ENCODE measurements around the gene BTBD1.

- TF ChIP-seq CTCF (IDR thresholded peaks at IDR 0.05) = no peak
- TF ChIP-seq MYC (IDR thresholded peaks at IDR 0.05; ENCODE audit: borderline replicate concordance, low read length) = no peak
- no peak for TF ChIP-seq SREBF2 (IDR thresholded peaks at IDR 0.05)
- no peak for TF ChIP-seq KDM5A (IDR thresholded peaks at IDR 0.05)
- TF ChIP-seq, protein P1, sequence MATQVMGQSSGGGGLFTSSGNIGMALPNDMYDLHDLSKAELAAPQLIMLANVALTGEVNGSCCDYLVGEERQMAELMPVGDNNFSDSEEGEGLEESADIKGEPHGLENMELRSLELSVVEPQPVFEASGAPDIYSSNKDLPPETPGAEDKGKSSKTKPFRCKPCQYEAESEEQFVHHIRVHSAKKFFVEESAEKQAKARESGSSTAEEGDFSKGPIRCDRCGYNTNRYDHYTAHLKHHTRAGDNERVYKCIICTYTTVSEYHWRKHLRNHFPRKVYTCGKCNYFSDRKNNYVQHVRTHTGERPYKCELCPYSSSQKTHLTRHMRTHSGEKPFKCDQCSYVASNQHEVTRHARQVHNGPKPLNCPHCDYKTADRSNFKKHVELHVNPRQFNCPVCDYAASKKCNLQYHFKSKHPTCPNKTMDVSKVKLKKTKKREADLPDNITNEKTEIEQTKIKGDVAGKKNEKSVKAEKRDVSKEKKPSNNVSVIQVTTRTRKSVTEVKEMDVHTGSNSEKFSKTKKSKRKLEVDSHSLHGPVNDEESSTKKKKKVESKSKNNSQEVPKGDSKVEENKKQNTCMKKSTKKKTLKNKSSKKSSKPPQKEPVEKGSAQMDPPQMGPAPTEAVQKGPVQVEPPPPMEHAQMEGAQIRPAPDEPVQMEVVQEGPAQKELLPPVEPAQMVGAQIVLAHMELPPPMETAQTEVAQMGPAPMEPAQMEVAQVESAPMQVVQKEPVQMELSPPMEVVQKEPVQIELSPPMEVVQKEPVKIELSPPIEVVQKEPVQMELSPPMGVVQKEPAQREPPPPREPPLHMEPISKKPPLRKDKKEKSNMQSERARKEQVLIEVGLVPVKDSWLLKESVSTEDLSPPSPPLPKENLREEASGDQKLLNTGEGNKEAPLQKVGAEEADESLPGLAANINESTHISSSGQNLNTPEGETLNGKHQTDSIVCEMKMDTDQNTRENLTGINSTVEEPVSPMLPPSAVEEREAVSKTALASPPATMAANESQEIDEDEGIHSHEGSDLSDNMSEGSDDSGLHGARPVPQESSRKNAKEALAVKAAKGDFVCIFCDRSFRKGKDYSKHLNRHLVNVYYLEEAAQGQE (IDR thresholded peaks at IDR 0.05) = no peak
- no peak for TF ChIP-seq POLR2A (IDR thresholded peaks at IDR 0.05; ENCODE audit: low read length)
- TF ChIP-seq BHLHE40 (IDR thresholded peaks at IDR 0.05; ENCODE audit: low read depth, low read length) = no peak
- no peak for TF ChIP-seq CEBPB (IDR thresholded peaks at IDR 0.05)
- no peak for TF ChIP-seq JUNB (IDR thresholded peaks at IDR 0.05)
- TF ChIP-seq, protein P2, sequence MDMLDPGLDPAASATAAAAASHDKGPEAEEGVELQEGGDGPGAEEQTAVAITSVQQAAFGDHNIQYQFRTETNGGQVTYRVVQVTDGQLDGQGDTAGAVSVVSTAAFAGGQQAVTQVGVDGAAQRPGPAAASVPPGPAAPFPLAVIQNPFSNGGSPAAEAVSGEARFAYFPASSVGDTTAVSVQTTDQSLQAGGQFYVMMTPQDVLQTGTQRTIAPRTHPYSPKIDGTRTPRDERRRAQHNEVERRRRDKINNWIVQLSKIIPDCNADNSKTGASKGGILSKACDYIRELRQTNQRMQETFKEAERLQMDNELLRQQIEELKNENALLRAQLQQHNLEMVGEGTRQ (IDR thresholded peaks at IDR 0.05) = no peak
- TF ChIP-seq RARB (CRISPR knock-in tag; IDR thresholded peaks at IDR 0.05) = no peak
Measured at GRCh38 chr15:83087576-83087975, 20.5 kb upstream of the BTBD1 start.

All from A549 (cell line).